ENCODE results near the gene PCDH1. TPM values are rescaled to one million over a fixed set of nuclear protein-coding genes. Genes with fewer than 3 reads are reported as not detected.

Gene PCDH1
- total RNA-seq, 1 donor: 1.4 TPM

DNA sequence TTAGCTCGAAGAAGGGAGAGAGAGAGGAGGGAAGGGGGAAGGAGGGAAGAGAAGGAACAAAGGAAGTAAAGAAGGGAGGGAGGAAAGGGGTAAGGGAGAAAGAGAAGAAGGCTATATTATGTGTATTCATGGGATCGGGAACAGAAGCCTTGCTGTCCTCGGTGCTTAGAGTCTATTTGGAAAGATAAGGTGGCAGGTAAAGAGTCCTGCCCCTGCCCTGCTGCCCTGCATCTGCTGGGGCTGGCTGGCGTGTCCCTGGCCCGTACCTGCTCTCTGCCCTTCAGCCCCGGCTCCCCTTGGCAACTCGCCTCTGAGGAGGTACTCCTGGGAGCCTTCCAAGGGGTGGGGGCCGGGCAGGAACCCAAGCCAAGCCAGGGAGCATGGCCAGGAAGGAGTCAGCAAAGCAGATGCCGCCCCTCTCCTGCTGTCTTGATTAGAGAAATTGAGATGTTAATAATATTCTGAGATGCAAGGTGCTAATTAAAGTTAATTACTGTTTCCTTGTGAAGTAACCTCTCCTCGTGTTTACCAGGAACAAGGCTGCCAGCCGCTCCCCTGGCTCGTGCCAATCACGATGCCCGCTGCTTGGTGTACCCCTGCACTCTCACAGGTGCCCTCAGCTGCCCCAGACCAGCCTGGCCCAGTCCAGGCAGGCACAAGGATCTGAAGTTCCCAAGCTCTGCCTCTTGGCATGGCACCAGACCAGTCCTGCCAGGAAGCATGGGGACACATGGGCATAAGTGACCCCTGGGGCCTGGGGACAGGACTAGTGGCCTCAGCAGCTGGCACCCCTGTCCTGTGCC lies 36.6 kb downstream of the PCDH1 start:
- peak; percentile 52 for DNase-seq (ENCODE audit: insufficient read length, low spot score, missing footprints)
- Histone ChIP-seq H3K79me2 (ENCODE audit: insufficient read depth, low read length) (no peaks in the 10 kb centered on the region), H3K27me3 (ENCODE audit: insufficient read depth, low read length) (no peaks in the 10 kb centered on the region), H3K4me2 (ENCODE audit: insufficient read depth, low read length) (no peak overlapping the region), H3K36me3 (ENCODE audit: insufficient read depth, low read length) (no peaks in the 10 kb centered on the region), H4K20me1 (ENCODE audit: insufficient read depth, low read length) (no peaks in the 10 kb centered on the region), H3K9me3 (ENCODE audit: low read depth, low read length) (no peaks in the 10 kb centered on the region), H3K4me3 (ENCODE audit: insufficient read depth, low read length) (no peak overlapping the region), H3K4me1 (ENCODE audit: insufficient read depth, low read length) (peaks cover 8% of the 10 kb centered on the region), H3K27ac (ENCODE audit: low read depth, low read length) (no peak overlapping the region), H2AFZ (ENCODE audit: low read length) (no peak overlapping the region)
- TF ChIP-seq, protein P1, sequence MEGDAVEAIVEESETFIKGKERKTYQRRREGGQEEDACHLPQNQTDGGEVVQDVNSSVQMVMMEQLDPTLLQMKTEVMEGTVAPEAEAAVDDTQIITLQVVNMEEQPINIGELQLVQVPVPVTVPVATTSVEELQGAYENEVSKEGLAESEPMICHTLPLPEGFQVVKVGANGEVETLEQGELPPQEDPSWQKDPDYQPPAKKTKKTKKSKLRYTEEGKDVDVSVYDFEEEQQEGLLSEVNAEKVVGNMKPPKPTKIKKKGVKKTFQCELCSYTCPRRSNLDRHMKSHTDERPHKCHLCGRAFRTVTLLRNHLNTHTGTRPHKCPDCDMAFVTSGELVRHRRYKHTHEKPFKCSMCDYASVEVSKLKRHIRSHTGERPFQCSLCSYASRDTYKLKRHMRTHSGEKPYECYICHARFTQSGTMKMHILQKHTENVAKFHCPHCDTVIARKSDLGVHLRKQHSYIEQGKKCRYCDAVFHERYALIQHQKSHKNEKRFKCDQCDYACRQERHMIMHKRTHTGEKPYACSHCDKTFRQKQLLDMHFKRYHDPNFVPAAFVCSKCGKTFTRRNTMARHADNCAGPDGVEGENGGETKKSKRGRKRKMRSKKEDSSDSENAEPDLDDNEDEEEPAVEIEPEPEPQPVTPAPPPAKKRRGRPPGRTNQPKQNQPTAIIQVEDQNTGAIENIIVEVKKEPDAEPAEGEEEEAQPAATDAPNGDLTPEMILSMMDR (IDR thresholded peaks at IDR 0.05; ENCODE audit: extremely low read depth, low read depth, low read length): no peak

DNA sequence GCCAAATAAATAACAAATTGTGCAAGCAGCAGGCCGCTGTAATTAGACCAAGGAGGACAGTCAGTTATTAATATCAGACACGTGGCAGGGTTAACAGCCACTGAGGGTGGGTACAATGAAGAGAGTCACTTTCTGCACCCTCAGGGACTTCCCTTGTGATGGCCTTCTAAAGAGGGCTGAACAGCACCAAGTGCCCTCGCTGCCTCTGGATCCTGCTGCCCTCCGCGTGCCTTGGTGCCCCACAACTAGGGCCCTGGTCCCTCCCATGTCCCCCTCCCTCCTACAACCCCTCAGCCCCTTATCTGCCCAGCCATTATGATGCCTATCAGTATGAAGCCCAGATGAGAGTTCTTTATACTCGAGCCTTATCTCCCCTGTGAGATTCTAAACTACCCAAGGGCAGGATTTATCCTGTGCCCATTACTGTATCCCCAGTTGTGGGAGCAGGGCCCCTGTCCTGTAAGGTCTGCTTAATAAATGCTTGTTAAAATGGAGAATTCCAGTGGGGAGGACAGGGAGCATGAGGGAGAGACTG lies 37.3 kb downstream of the PCDH1 start:
- H4K20me1 ChIP-seq (ENCODE audit: insufficient read depth, low read length): no peaks in the 10 kb centered on the region
- TF ChIP-seq, protein P1 (IDR thresholded peaks at IDR 0.05; ENCODE audit: extremely low read depth, low read depth, low read length): no peak
- no peaks in the 10 kb centered on the region for H3K79me2 ChIP-seq (ENCODE audit: insufficient read depth, low read length)
- DNase-seq (ENCODE audit: insufficient read length, low spot score, missing footprints): no peak
- H3K4me1 ChIP-seq (ENCODE audit: insufficient read depth, low read length): peaks cover 15% of the 10 kb centered on the region
- no peaks in the 10 kb centered on the region for H3K9me3 ChIP-seq (ENCODE audit: low read depth, low read length)
- H3K27me3 ChIP-seq (ENCODE audit: insufficient read depth, low read length): no peaks in the 10 kb centered on the region
- H3K4me3 ChIP-seq (ENCODE audit: insufficient read depth, low read length): no peak overlapping the region
- H3K36me3 ChIP-seq (ENCODE audit: insufficient read depth, low read length): no peaks in the 10 kb centered on the region
- H2AFZ ChIP-seq (ENCODE audit: low read length): no peak overlapping the region
- no peak overlapping the region for H3K4me2 ChIP-seq (ENCODE audit: insufficient read depth, low read length)
- no peak overlapping the region for H3K27ac ChIP-seq (ENCODE audit: low read depth, low read length)

DNA sequence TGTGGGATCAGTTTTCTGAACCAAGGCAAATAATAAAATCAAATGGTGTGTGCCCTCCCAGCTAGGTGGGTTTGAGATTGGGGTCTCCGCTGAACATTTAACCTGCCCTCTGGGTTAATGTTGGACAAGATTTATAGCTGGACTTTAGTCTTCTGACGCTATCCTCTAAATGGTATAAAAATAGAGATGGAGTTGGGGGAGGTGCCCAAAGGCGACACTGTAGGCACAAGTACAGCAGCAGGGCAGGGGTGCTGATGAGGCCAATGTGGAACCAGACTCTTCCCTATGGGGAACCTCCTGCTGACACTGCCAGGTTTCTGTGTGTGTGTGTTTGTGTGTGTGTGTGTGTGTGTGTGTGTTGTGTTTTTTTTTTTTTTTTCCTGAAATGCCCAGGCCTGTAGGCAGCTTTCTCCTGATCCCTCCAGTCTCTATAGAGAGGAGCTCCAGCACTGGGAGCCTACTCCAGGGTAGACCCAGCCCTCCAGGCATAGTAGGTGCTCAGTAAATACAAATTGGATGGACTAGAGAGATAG lies 37.9 kb downstream of the PCDH1 start:
- TF ChIP-seq, protein P1 (IDR thresholded peaks at IDR 0.05; ENCODE audit: extremely low read depth, low read depth, low read length): no peak
- Histone ChIP-seq H3K4me2 (ENCODE audit: insufficient read depth, low read length) (no peak overlapping the region), H3K27ac (ENCODE audit: low read depth, low read length) (no peak overlapping the region), H4K20me1 (ENCODE audit: insufficient read depth, low read length) (no peaks in the 10 kb centered on the region), H3K4me1 (ENCODE audit: insufficient read depth, low read length) (peaks cover 19% of the 10 kb centered on the region), H3K79me2 (ENCODE audit: insufficient read depth, low read length) (no peaks in the 10 kb centered on the region), H2AFZ (ENCODE audit: low read length) (no peak overlapping the region), H3K36me3 (ENCODE audit: insufficient read depth, low read length) (no peaks in the 10 kb centered on the region), H3K27me3 (ENCODE audit: insufficient read depth, low read length) (no peaks in the 10 kb centered on the region), H3K9me3 (ENCODE audit: low read depth, low read length) (no peaks in the 10 kb centered on the region), H3K4me3 (ENCODE audit: insufficient read depth, low read length) (no peak overlapping the region)
- no peak for DNase-seq (ENCODE audit: insufficient read length, low spot score, missing footprints)

DNA sequence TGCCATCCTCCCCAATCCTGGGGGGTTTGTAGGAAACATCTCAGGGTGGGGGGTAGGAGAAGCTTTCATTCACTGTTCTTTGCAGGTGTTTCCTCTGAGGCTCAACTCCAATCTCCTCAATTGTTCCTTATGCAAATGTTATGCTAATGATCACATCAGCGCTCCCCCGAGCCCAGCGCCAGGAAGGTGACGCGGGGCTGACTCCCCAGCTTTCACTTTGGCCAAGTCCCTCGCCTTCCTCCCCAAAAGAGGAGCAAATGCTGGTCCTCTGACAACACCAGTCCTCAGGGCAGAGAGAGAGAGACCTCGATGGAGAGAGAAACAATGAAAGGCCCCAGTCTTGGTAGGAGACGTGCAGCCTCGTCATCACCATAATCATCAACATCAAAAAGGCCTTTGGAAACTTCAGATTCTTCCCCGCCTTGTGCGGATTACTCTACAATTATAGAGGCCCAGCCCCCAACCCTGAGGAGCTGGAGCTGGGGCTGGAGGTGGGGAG lies 39.1 kb downstream of the PCDH1 start:
- Histone ChIP-seq H3K4me1 (ENCODE audit: insufficient read depth, low read length) (peaks cover 19% of the 10 kb centered on the region), H3K9me3 (ENCODE audit: low read depth, low read length) (no peaks in the 10 kb centered on the region), H2AFZ (ENCODE audit: low read length) (peak overlapping the region; percentile 70), H3K27me3 (ENCODE audit: insufficient read depth, low read length) (no peaks in the 10 kb centered on the region), H3K4me3 (ENCODE audit: insufficient read depth, low read length) (peak overlapping the region; percentile 13), H4K20me1 (ENCODE audit: insufficient read depth, low read length) (no peaks in the 10 kb centered on the region), H3K79me2 (ENCODE audit: insufficient read depth, low read length) (no peaks in the 10 kb centered on the region), H3K27ac (ENCODE audit: low read depth, low read length) (no peak overlapping the region), H3K36me3 (ENCODE audit: insufficient read depth, low read length) (no peaks in the 10 kb centered on the region), H3K4me2 (ENCODE audit: insufficient read depth, low read length) (peak overlapping the region; percentile 43)
- TF ChIP-seq, protein P1 (IDR thresholded peaks at IDR 0.05; ENCODE audit: extremely low read depth, low read depth, low read length): no peak
- DNase-seq (ENCODE audit: insufficient read length, low spot score, missing footprints): peak; percentile 66

Data from osteoblast (primary cell).